ENCODE measurements around the gene SLC66A2.

- TF ChIP-seq BHLHE40 (IDR thresholded peaks at IDR 0.05; ENCODE audit: borderline replicate concordance in 1 of 2, low read depth in 2 of 2, low read length in 1 of 2) (no peak), ZSCAN29 (IDR thresholded peaks at IDR 0.05) (no peak), NFIC (IDR thresholded peaks at IDR 0.05; ENCODE audit: low read depth, low read length) (no peak), POLR2A (IDR thresholded peaks at IDR 0.05; ENCODE audit: low read depth, low read length) (no peak), SPI1 (IDR thresholded peaks at IDR 0.05; ENCODE audit: borderline replicate concordance, insufficient read depth, low read depth, low read length) (no peak), MAX (IDR thresholded peaks at IDR 0.05; ENCODE audit: low read depth, low read length) (no peak), ZBTB33 (IDR thresholded peaks at IDR 0.05) (no peak), BMI1 (IDR thresholded peaks at IDR 0.05; ENCODE audit: borderline replicate concordance) (no peak), POLR2AphosphoS5 (IDR thresholded peaks at IDR 0.05; ENCODE audit: low read length) (no peak), CREM (IDR thresholded peaks at IDR 0.05; ENCODE audit: low read depth) (no peak), EP300 (IDR thresholded peaks at IDR 0.05; ENCODE audit: borderline replicate concordance in 1 of 2, control insufficient read depth in 1 of 2, low read depth in 2 of 2, low read length in 2 of 2) (no peak)
Observed at GRCh38 chr18:79868168-79868784, 83.2 kb downstream of the SLC66A2 start.

All from GM12878 (cell line).